GM12878 (cell line): ENCODE data around the gene ZNHIT1. TPM values are rescaled to one million over a fixed set of nuclear protein-coding genes. Genes with fewer than 3 reads are reported as not detected.

Source experiments
- ATAC-seq: fragments of 200-7000 bp; cut with Tn5 transposase; 3 replicates; pipeline ENCODE4 v1.9.1; 2020; ENCODE audit warnings: mild to moderate bottlenecking, moderate library complexity
- BruUV-seq: library from RNA; stranded (reverse); fragments of 400-500 nt; replicated peaks from 2 replicates; lab custom pipeline; 2021; lab: Mats Ljungman, UMichigan
- CTCF ChIA-PET: fragments of 300-600 bp; sonication (Branson Sonifier 250); formaldehyde crosslinking; extraction: SDS; loops from one replicate; lab custom pipeline; 2021; ENCODE audit warnings: inconsistent platforms; lab: Yijun Ruan, JAX
- POLR2A ChIA-PET: fragments of 350-600 bp; formaldehyde crosslinking; extraction: SDS; loops from one replicate; lab custom pipeline; 2021; ENCODE audit warnings: inconsistent platforms; lab: Charles Lee
- RAD21 ChIA-PET: fragments of 300-600 bp; sonication (Branson Sonifier 250); formaldehyde crosslinking; loops from one replicate; lab custom pipeline; 2023; ENCODE audit warnings: antibody characterized with exemption; ENCODE audit not compliant: unreplicated experiment; lab: Charles Lee
- SMC1A ChIA-PET: fragments of 300-600 bp; sonication (Branson Sonifier 250); formaldehyde crosslinking; loops from one replicate; lab custom pipeline; 2023; ENCODE audit not compliant: unreplicated experiment, uncharacterized antibody; lab: Charles Lee
- DNase-seq: peaks from one replicate; pipeline ENCODE4 v3.0.0-alpha.2; 2011; ENCODE audit warnings: low read depth, low spot score
- FAIRE-seq: peaks from 3 replicates; lab custom pipeline; 2011; peaks lifted over from hg19 to GRCh38; lab: Jason Lieb, UNC
- H2AFZ ChIP-seq: 2 replicates; pipeline ENCODE4 v1.6.0; 2011; ENCODE audit warnings: low read depth, low read length, control low read depth; ENCODE audit not compliant: control insufficient read depth
- H3K27ac ChIP-seq: 2 replicates; pipeline ENCODE4 v1.5.1; 2011; ENCODE audit warnings: control low read depth; ENCODE audit not compliant: control insufficient read depth, insufficient read depth
- H3K27me3 ChIP-seq, 2 experiments: replicated peaks in 1 of 2; 2 replicates each; pipeline versions ENCODE4 v1.6.0 to v1.6.1; 2011; ENCODE audit warnings: low read length in 1 of 2; ENCODE audit not compliant: control insufficient read depth in 2 of 2, insufficient read depth in 2 of 2
- H3K36me3 ChIP-seq, 2 experiments: 2 replicates each; pipeline ENCODE4 v1.5.1; 2011; ENCODE audit warnings: low read length in 1 of 2; ENCODE audit not compliant: control insufficient read depth in 2 of 2, insufficient read depth in 2 of 2
- H3K4me1 ChIP-seq: 2 replicates; pipeline ENCODE4 v1.6.1; 2011; ENCODE audit warnings: mild to moderate bottlenecking, low read length, moderate library complexity, mixed read lengths; ENCODE audit not compliant: control insufficient read depth, insufficient read depth
- H3K4me2 ChIP-seq: 2 replicates; pipeline ENCODE4 v1.6.0; 2011; ENCODE audit warnings: control low read depth; ENCODE audit not compliant: control insufficient read depth, insufficient read depth
- H3K4me3 ChIP-seq: fragments of 200-600 bp; sonication (generic); 2 replicates; pipeline ENCODE4 v1.5.1; 2016
- H3K79me2 ChIP-seq: 2 replicates; pipeline ENCODE4 v1.6.0; 2011; ENCODE audit warnings: low read length; ENCODE audit not compliant: control insufficient read depth, insufficient read depth
- H3K9ac ChIP-seq: 2 replicates; pipeline ENCODE4 v1.8.0; 2011; ENCODE audit warnings: low read length, control low read depth, mixed read lengths; ENCODE audit not compliant: control insufficient read depth, insufficient read depth
- H3K9me3 ChIP-seq: replicated peaks from 3 replicates; pipeline ENCODE4 v1.5.1; 2011; ENCODE audit warnings: mild to moderate bottlenecking, low read length; ENCODE audit not compliant: control insufficient read depth, insufficient read depth
- H4K20me1 ChIP-seq: 2 replicates; pipeline ENCODE4 v1.6.0; 2011; ENCODE audit not compliant: control insufficient read depth, insufficient read depth
- ASH2L ChIP-seq: fragments of 300-600, 200-600 bp; sonication (generic); IDR thresholded peaks from 2 replicates; pipeline ENCODE4 v1.6.1; 2017; ENCODE audit warnings: low read depth, mild to moderate bottlenecking, borderline replicate concordance
- BMI1 ChIP-seq: fragments of 450-650 bp; IDR thresholded peaks from 2 replicates; pipeline ENCODE4 v1.6.1; 2016; ENCODE audit warnings: mild to moderate bottlenecking, moderate library complexity, borderline replicate concordance
- CBFB ChIP-seq: IDR thresholded peaks from 2 replicates; pipeline ENCODE4 v1.6.1; 2016; ENCODE audit warnings: antibody characterized with exemption, low read depth
- FOXM1 ChIP-seq: IDR thresholded peaks from 2 replicates; pipeline ENCODE4 v1.6.1; 2012; ENCODE audit warnings: low read depth, mild to moderate bottlenecking, inconsistent platforms, low read length, moderate library complexity
- GABPA ChIP-seq: IDR thresholded peaks from 2 replicates; pipeline ENCODE4 v1.6.1; 2014; ENCODE audit warnings: antibody characterized with exemption, low read depth, mild to moderate bottlenecking, inconsistent platforms
- MEF2A ChIP-seq: IDR thresholded peaks from 2 replicates; pipeline ENCODE4 v1.6.1; 2011; ENCODE audit warnings: low read depth, mild to moderate bottlenecking, low read length, moderate library complexity; ENCODE audit not compliant: insufficient read depth
- MEF2B ChIP-seq: fragments of 450-650 bp; IDR thresholded peaks from 2 replicates; pipeline ENCODE4 v1.6.1; 2018; ENCODE audit warnings: mild to moderate bottlenecking, moderate library complexity; ENCODE audit not compliant: partially characterized antibody, poor library complexity, severe bottlenecking
- MTA3 ChIP-seq: IDR thresholded peaks from 2 replicates; pipeline ENCODE4 v1.6.1; 2012; ENCODE audit warnings: low read length, inconsistent platforms, borderline replicate concordance
- NBN ChIP-seq: fragments of 450-650 bp; IDR thresholded peaks from 2 replicates; pipeline ENCODE4 v1.6.1; 2016
- NR2F1 ChIP-seq: fragments of 450-650 bp; conservative IDR thresholded peaks from 2 replicates; pipeline ENCODE4 v1.6.1; 2017; ENCODE audit warnings: mild to moderate bottlenecking
- PML ChIP-seq: IDR thresholded peaks from 2 replicates; pipeline ENCODE4 v1.6.1; 2012; ENCODE audit warnings: low read length, inconsistent platforms
- RAD51 ChIP-seq: fragments of 450-650 bp; IDR thresholded peaks from 2 replicates; pipeline ENCODE4 v1.6.1; 2016; ENCODE audit warnings: moderate library complexity, mild to moderate bottlenecking, inconsistent platforms
- RBBP5 ChIP-seq: fragments of 200-600 bp; sonication (generic); conservative IDR thresholded peaks from 2 replicates; pipeline ENCODE4 v1.6.1; 2016
- SIN3A ChIP-seq: IDR thresholded peaks from 2 replicates; pipeline ENCODE4 v1.6.1; 2012; ENCODE audit warnings: low read depth, low read length, improper control_type of control experiment
- SMARCA5 ChIP-seq: fragments of 450-650 bp; IDR thresholded peaks from 2 replicates; pipeline ENCODE4 v1.6.1; 2017; ENCODE audit warnings: mild to moderate bottlenecking
- SREBF2 ChIP-seq: IDR thresholded peaks from 2 replicates; pipeline ENCODE4 v1.6.1; 2012; ENCODE audit warnings: mild to moderate bottlenecking, low read length
- SRF ChIP-seq, 2 experiments: IDR thresholded peaks; 2 replicates each; pipeline ENCODE4 v1.6.1; 2011; ENCODE audit warnings: low read depth in 2 of 2, low read length in 2 of 2, mild to moderate bottlenecking in 1 of 2, moderate library complexity in 1 of 2
- TCF12 ChIP-seq: IDR thresholded peaks from 2 replicates; pipeline ENCODE4 v1.6.1; 2011; ENCODE audit warnings: low read depth, mild to moderate bottlenecking, low read length
- WGBS: methylation state at CpG from one replicate; pipeline ENCODE4 v1.1.6; 2016; ENCODE audit warnings: low lambda C conversion rate; ENCODE audit not compliant: insufficient replicate concordance, insufficient coverage; ENCODE audit errors: missing lambda C conversion rate; 5-methylcytosine and 5-hydroxymethylcytosine counted together
- in situ Hi-C: fragments of 300-500 bp; cut with MboI; formaldehyde crosslinking; loops from 9 replicates; pipeline ENCODE4 v1.14.3; 2018; ENCODE audit warnings: mixed read lengths
- intact Hi-C: fragments of 100-400 bp; cut with micrococcal nuclease; formaldehyde crosslinking; loops from one replicate; pipeline ENCODE4 v1.14.2; 2022; ENCODE audit not compliant: unreplicated experiment
- polyA plus RNA-seq, 11 experiments: library from polyadenylated mRNA; depleted of rRNA in 4 of 11; unstranded in 6 of 11; stranded (reverse) in 5 of 11; fragments of >200 nt; fragmentation: Nextera tagmentation in 4 of 11; fragmentation: Illumina TruSeq in 1 of 11; extraction: Ambion mirVana in 4 of 11; extraction: Trizol in 1 of 11; gene quantifications; 1 replicate in 1 of 11; 2 replicates in 10 of 11; pipeline versions ENCODE4 v1.2.1 to v1.2.3, GENCODE V29; 2011 to 2016; ENCODE audit warnings: inconsistent platforms in 2 of 11, missing spikeins in 2 of 11, low read depth in 1 of 11
- total RNA-seq, 4 experiments: library from RNA; depleted of rRNA in 3 of 4; stranded (reverse); fragments of >200 nt in 3 of 4; fragmentation: Illumina TruSeq in 1 of 4; extraction: Trizol in 1 of 4; gene quantifications; 2 replicates each; pipeline versions ENCODE4 v1.2.1 to v1.2.3, GENCODE V29; 2013 to 2021
- TF ChIP-seq, protein P1 (sequence below): fragments of 450-650 bp; IDR thresholded peaks from 2 replicates; pipeline ENCODE4 v1.6.1; 2017; ENCODE audit warnings: antibody characterized with exemption, mild to moderate bottlenecking, moderate library complexity
- TF ChIP-seq, protein P2 (sequence below): IDR thresholded peaks from 2 replicates; pipeline ENCODE4 v1.6.1; 2012; ENCODE audit warnings: low read length, inconsistent platforms

Gene ZNHIT1
- total and polyA plus RNA-seq, 10 of the 15 experiments (the other 5 are each of a cell fraction or from before 2014, with no cell fraction given), result 3.8 to 79.2 (median 44.5) TPM

GRCh38 chr7:101211501-101211900 lies 6.5 kb upstream of the ZNHIT1 start (continued):
- TF ChIP-seq, protein P1, sequence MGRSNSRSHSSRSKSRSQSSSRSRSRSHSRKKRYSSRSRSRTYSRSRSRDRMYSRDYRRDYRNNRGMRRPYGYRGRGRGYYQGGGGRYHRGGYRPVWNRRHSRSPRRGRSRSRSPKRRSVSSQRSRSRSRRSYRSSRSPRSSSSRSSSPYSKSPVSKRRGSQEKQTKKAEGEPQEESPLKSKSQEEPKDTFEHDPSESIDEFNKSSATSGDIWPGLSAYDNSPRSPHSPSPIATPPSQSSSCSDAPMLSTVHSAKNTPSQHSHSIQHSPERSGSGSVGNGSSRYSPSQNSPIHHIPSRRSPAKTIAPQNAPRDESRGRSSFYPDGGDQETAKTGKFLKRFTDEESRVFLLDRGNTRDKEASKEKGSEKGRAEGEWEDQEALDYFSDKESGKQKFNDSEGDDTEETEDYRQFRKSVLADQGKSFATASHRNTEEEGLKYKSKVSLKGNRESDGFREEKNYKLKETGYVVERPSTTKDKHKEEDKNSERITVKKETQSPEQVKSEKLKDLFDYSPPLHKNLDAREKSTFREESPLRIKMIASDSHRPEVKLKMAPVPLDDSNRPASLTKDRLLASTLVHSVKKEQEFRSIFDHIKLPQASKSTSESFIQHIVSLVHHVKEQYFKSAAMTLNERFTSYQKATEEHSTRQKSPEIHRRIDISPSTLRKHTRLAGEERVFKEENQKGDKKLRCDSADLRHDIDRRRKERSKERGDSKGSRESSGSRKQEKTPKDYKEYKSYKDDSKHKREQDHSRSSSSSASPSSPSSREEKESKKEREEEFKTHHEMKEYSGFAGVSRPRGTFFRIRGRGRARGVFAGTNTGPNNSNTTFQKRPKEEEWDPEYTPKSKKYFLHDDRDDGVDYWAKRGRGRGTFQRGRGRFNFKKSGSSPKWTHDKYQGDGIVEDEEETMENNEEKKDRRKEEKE, result no peak
- no peak for TF ChIP-seq GABPA
- TF ChIP-seq MEF2B, result no peak
- no peak for TF ChIP-seq NBN
- TF ChIP-seq TCF12, result no peak

- DNase-seq (no peak), ATAC-seq (no peak), FAIRE-seq (no peak)
- Histone ChIP-seq H3K79me2 (peaks cover 14% of the 10 kb centered on the region), H3K4me1 (peaks cover 5% of the 10 kb centered on the region), H3K27me3 (no peaks in the 10 kb centered on the region), H4K20me1 (no peaks in the 10 kb centered on the region), H3K27ac (no peak overlapping the region), H3K4me3 (no peak overlapping the region), H3K36me3 (peaks cover 0 to 3% of the 10 kb centered on the region in 2 experiments; a peak in 2 of 4 replicates), H2AFZ (no peak overlapping the region), H3K9me3 (no peaks in the 10 kb centered on the region), H3K4me2 (no peak overlapping the region), H3K9ac (no peak overlapping the region)
- in situ Hi-C loops (no loop called here), intact Hi-C loops (no loop called here)
- POLR2A ChIA-PET, result no interaction called here
- CTCF ChIA-PET, result no interaction called here
- SMC1A ChIA-PET, result no interaction called here
- RAD21 ChIA-PET, result no interaction called here
- 94% methylated on average over 7 of the region's 8 CpGs for WGBS
- no TSS peak for BruUV-seq
- TF ChIP-seq SIN3A (no peak), CBFB (no peak), ASH2L (no peak), MEF2A (no peak), FOXM1 (no peak), SREBF2 (no peak), SMARCA5 (no peak), SRF (IDR thresholded peaks at IDR 0.05; ENCODE audit: low read depth in 2 of 2, low read length in 2 of 2) (no peak), NR2F1 (no peak), BMI1 (no peak), RAD51 (no peak), MTA3 (no peak), RBBP5 (no peak), PML (no peak)
- TF ChIP-seq, protein P2, sequence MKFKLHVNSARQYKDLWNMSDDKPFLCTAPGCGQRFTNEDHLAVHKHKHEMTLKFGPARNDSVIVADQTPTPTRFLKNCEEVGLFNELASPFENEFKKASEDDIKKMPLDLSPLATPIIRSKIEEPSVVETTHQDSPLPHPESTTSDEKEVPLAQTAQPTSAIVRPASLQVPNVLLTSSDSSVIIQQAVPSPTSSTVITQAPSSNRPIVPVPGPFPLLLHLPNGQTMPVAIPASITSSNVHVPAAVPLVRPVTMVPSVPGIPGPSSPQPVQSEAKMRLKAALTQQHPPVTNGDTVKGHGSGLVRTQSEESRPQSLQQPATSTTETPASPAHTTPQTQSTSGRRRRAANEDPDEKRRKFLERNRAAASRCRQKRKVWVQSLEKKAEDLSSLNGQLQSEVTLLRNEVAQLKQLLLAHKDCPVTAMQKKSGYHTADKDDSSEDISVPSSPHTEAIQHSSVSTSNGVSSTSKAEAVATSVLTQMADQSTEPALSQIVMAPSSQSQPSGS, result no peak
- TF ChIP-seq, protein P1, result no peak
These were observed 6.0 kb upstream of the ZNHIT1 start for GRCh38 chr7:101212014-101212413.
